ENCODE results near the gene LYRM1. TPM values are rescaled to one million over a fixed set of nuclear protein-coding genes. Genes with fewer than 3 reads are reported as not detected.

The LYRM1 gene
- total RNA-seq, 1 experiment from 2014 or later, result 14.3 TPM

DNA sequence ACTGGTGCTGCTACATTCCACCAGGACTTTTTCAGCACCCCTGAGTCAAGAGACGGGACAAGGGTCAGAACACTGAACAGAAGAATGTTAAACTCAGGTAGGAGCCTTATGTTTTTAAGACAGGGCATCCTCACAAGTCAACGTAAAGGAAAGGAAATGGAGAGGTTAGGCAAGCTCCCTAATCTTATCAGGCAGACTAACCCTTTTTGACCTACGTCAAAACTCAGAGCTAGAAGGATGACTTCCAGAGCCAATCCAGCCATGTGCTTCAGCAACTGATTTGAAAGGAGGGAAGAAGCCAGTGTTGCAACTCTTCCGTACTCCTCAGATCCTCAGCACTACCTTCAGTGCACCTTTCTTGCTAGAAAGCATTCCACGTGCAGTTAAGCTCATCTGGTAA, 47.4 kb upstream of the LYRM1 start:
- ChIA-PET CTCF (no interaction called here), POLR2A (ENCODE audit: low non-redundant PET) (no interaction called here)
- no peak overlapping the region for H3K4me3 ChIP-seq (ENCODE audit: low read depth, low read length, poor library complexity, severe bottlenecking)
- no peaks in the 10 kb centered on the region for H3K27me3 ChIP-seq (replicated peaks; ENCODE audit: insufficient read depth, low read depth, low read length, poor library complexity)
- BruUV-seq (replicated peaks), result no TSS peak
- DNase-seq (ENCODE audit: low spot score), result no peak
- TF ChIP-seq, protein P1, sequence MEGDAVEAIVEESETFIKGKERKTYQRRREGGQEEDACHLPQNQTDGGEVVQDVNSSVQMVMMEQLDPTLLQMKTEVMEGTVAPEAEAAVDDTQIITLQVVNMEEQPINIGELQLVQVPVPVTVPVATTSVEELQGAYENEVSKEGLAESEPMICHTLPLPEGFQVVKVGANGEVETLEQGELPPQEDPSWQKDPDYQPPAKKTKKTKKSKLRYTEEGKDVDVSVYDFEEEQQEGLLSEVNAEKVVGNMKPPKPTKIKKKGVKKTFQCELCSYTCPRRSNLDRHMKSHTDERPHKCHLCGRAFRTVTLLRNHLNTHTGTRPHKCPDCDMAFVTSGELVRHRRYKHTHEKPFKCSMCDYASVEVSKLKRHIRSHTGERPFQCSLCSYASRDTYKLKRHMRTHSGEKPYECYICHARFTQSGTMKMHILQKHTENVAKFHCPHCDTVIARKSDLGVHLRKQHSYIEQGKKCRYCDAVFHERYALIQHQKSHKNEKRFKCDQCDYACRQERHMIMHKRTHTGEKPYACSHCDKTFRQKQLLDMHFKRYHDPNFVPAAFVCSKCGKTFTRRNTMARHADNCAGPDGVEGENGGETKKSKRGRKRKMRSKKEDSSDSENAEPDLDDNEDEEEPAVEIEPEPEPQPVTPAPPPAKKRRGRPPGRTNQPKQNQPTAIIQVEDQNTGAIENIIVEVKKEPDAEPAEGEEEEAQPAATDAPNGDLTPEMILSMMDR (conservative IDR thresholded peaks at IDR 0.05; ENCODE audit: low read depth, low read length), result no peak
- TF ChIP-seq EZH2 (IDR thresholded peaks at IDR 0.05; ENCODE audit: borderline replicate concordance, low read depth, low read length, poor library complexity, severe bottlenecking), result no peak
- H3K9me3 ChIP-seq (ENCODE audit: low read depth, low read length, poor library complexity, severe bottlenecking), result no peaks in the 10 kb centered on the region
- H3K4me1 ChIP-seq (ENCODE audit: insufficient read depth, low read length, poor library complexity, severe bottlenecking), result no peaks in the 10 kb centered on the region
- no peak overlapping the region for H3K27ac ChIP-seq (ENCODE audit: low read depth, low read length, poor library complexity, severe bottlenecking)
- no peaks in the 10 kb centered on the region for H3K36me3 ChIP-seq (ENCODE audit: insufficient read depth, low read length, poor library complexity, severe bottlenecking)
- intact Hi-C loops (cut with micrococcal nuclease; ENCODE audit: unreplicated experiment), result loop anchor here (5.0 to 10.0 kb wide), 3 partner anchors 92 to 294 kb away; no protein-coding TSS in a partner anchor

- POLR2A ChIA-PET (ENCODE audit: low non-redundant PET), result no interaction called here
- H3K9me3 ChIP-seq (ENCODE audit: low read depth, low read length, poor library complexity, severe bottlenecking), result no peaks in the 10 kb centered on the region
- no peaks in the 10 kb centered on the region for H3K27me3 ChIP-seq (replicated peaks; ENCODE audit: insufficient read depth, low read depth, low read length, poor library complexity)
- CTCF ChIA-PET, result no interaction called here
- no peaks in the 10 kb centered on the region for H3K36me3 ChIP-seq (ENCODE audit: insufficient read depth, low read length, poor library complexity, severe bottlenecking)
- H3K4me1 ChIP-seq (ENCODE audit: insufficient read depth, low read length, poor library complexity, severe bottlenecking), result no peaks in the 10 kb centered on the region
- no peak for DNase-seq (ENCODE audit: low spot score)
- H3K4me3 ChIP-seq (ENCODE audit: low read depth, low read length, poor library complexity, severe bottlenecking), result no peak overlapping the region
- intact Hi-C loops (cut with micrococcal nuclease; ENCODE audit: unreplicated experiment), result loop anchor here (5.0 to 10.0 kb wide), 3 partner anchors 91 to 293 kb away; no protein-coding TSS in a partner anchor
- TF ChIP-seq EZH2 (IDR thresholded peaks at IDR 0.05; ENCODE audit: borderline replicate concordance, low read depth, low read length, poor library complexity, severe bottlenecking), result no peak
- TF ChIP-seq, protein P1 (conservative IDR thresholded peaks at IDR 0.05; ENCODE audit: low read depth, low read length), result no peak
- BruUV-seq (replicated peaks), result no TSS peak
- H3K27ac ChIP-seq (ENCODE audit: low read depth, low read length, poor library complexity, severe bottlenecking), result no peak overlapping the region
Measured at GRCh38 chr16:20853981-20854620, 46.5 kb upstream of the LYRM1 start.

GRCh38 chr16:20854963-20855362, 45.6 kb upstream of the LYRM1 start:
- Histone ChIP-seq H3K27ac (ENCODE audit: low read depth, low read length, poor library complexity, severe bottlenecking) (no peak overlapping the region), H3K4me3 (ENCODE audit: low read depth, low read length, poor library complexity, severe bottlenecking) (no peak overlapping the region), H3K9me3 (ENCODE audit: low read depth, low read length, poor library complexity, severe bottlenecking) (no peaks in the 10 kb centered on the region), H3K4me1 (ENCODE audit: insufficient read depth, low read length, poor library complexity, severe bottlenecking) (no peaks in the 10 kb centered on the region), H3K27me3 (replicated peaks; ENCODE audit: insufficient read depth, low read depth, low read length, poor library complexity) (no peaks in the 10 kb centered on the region), H3K36me3 (ENCODE audit: insufficient read depth, low read length, poor library complexity, severe bottlenecking) (peaks cover 2% of the 10 kb centered on the region)
- POLR2A ChIA-PET (ENCODE audit: low non-redundant PET), result no interaction called here
- BruUV-seq (replicated peaks), result no TSS peak
- CTCF ChIA-PET, result no interaction called here
- no peak for DNase-seq (ENCODE audit: low spot score)
- TF ChIP-seq, protein P1 (conservative IDR thresholded peaks at IDR 0.05; ENCODE audit: low read depth, low read length), result no peak
- no peak for TF ChIP-seq EZH2 (IDR thresholded peaks at IDR 0.05; ENCODE audit: borderline replicate concordance, low read depth, low read length, poor library complexity, severe bottlenecking)
- intact Hi-C loops (cut with micrococcal nuclease; ENCODE audit: unreplicated experiment), result loop anchor here (5.0 to 10.0 kb wide), 3 partner anchors 90 to 292 kb away; no protein-coding TSS in a partner anchor
